Measurements from ENCODE around the gene SETBP1.

The SETBP1 gene

GRCh38 chr18:44638811-44639210, 41.9 kb upstream of the SETBP1 start:
- Histone ChIP-seq H3K9me3 (ENCODE audit: control insufficient read depth, insufficient read depth, low read length) (no peaks in the 10 kb centered on the region), H4K20me1 (ENCODE audit: control insufficient read depth, insufficient read depth, low read depth, low read length) (no peaks in the 10 kb centered on the region), H3K27ac (ENCODE audit: low read depth, low read length) (no peak overlapping the region), H3F3A (ENCODE audit: control insufficient read depth, insufficient read depth) (no peaks in the 10 kb centered on the region), H3K4me2 (ENCODE audit: low read length) (no peak overlapping the region), H3K4me1 (ENCODE audit: control insufficient read depth, low read length) (peaks cover 8% of the 10 kb centered on the region), H3K4me3 (ENCODE audit: low read length) (no peak overlapping the region), H3K36me3 (ENCODE audit: control insufficient read depth, low read length) (no peaks in the 10 kb centered on the region), H3K79me2 (ENCODE audit: control insufficient read depth, low read length) (no peaks in the 10 kb centered on the region), H3K9me2 (replicated peaks; ENCODE audit: control insufficient read depth, low read length) (no peaks in the 10 kb centered on the region), H3K27me3 (ENCODE audit: control insufficient read depth, low read length) (peaks cover 6% of the 10 kb centered on the region; the same call in 1 of the 2 replicates)
- no peak for TF ChIP-seq CTCF (IDR thresholded peaks at IDR 0.05; ENCODE audit: low read depth, low read length, poor library complexity, severe bottlenecking)
- TF ChIP-seq EZH2phosphoT487 (IDR thresholded peaks at IDR 0.05; ENCODE audit: borderline replicate concordance, low read length), result no peak

- Histone ChIP-seq H3K27me3 (ENCODE audit: control insufficient read depth, low read length) (peaks cover 6% of the 10 kb centered on the region; the same call in 1 of the 2 replicates), H3K79me2 (ENCODE audit: control insufficient read depth, low read length) (no peaks in the 10 kb centered on the region), H4K20me1 (ENCODE audit: control insufficient read depth, insufficient read depth, low read depth, low read length) (no peaks in the 10 kb centered on the region), H3K4me3 (ENCODE audit: low read length) (no peak overlapping the region), H3K27ac (ENCODE audit: low read depth, low read length) (no peak overlapping the region), H3F3A (ENCODE audit: control insufficient read depth, insufficient read depth) (no peaks in the 10 kb centered on the region), H3K4me2 (ENCODE audit: low read length) (no peak overlapping the region), H3K9me3 (ENCODE audit: control insufficient read depth, insufficient read depth, low read length) (no peaks in the 10 kb centered on the region), H3K9me2 (replicated peaks; ENCODE audit: control insufficient read depth, low read length) (no peaks in the 10 kb centered on the region), H3K36me3 (ENCODE audit: control insufficient read depth, low read length) (no peaks in the 10 kb centered on the region), H3K4me1 (ENCODE audit: control insufficient read depth, low read length) (no peaks in the 10 kb centered on the region)
- no peak for TF ChIP-seq CTCF (IDR thresholded peaks at IDR 0.05; ENCODE audit: low read depth, low read length, poor library complexity, severe bottlenecking)
- no peak for TF ChIP-seq EZH2phosphoT487 (IDR thresholded peaks at IDR 0.05; ENCODE audit: borderline replicate concordance, low read length)
Measured at GRCh38 chr18:44643004-44643403, 37.7 kb upstream of the SETBP1 start.

GRCh38 chr18:44651478-44651877, 29.2 kb upstream of the SETBP1 start:
- Histone ChIP-seq H3K4me1 (ENCODE audit: control insufficient read depth, low read length) (no peaks in the 10 kb centered on the region), H3K9me3 (ENCODE audit: control insufficient read depth, insufficient read depth, low read length) (no peaks in the 10 kb centered on the region), H4K20me1 (ENCODE audit: control insufficient read depth, insufficient read depth, low read depth, low read length) (no peaks in the 10 kb centered on the region), H3K79me2 (ENCODE audit: control insufficient read depth, low read length) (no peaks in the 10 kb centered on the region), H3K36me3 (ENCODE audit: control insufficient read depth, low read length) (no peaks in the 10 kb centered on the region), H3K4me2 (ENCODE audit: low read length) (no peak overlapping the region), H3K27ac (ENCODE audit: low read depth, low read length) (no peak overlapping the region), H3K9me2 (replicated peaks; ENCODE audit: control insufficient read depth, low read length) (no peaks in the 10 kb centered on the region), H3K4me3 (ENCODE audit: low read length) (no peak overlapping the region), H3K27me3 (ENCODE audit: control insufficient read depth, low read length) (0 out of 2 replicates have a peak, but pooled peaks cover 2% of the 10 kb centered on the region), H3F3A (ENCODE audit: control insufficient read depth, insufficient read depth) (no peaks in the 10 kb centered on the region)
- TF ChIP-seq CTCF (IDR thresholded peaks at IDR 0.05; ENCODE audit: low read depth, low read length, poor library complexity, severe bottlenecking) (no peak), EZH2phosphoT487 (IDR thresholded peaks at IDR 0.05; ENCODE audit: borderline replicate concordance, low read length) (no peak)
